SU-DHL-6 (cell line): Measurements from ENCODE around the gene ZNF654.
A peak's percentile ranks its signal among the peaks of the same experiment; 100 is the strongest.

Experiments
- H2AFZ ChIP-seq: fragments of 200-600 bp; sonication (generic); 2 replicates; pipeline ENCODE4 v1.6.1; 2014; ENCODE audit warnings: low read depth, mild to moderate bottlenecking, moderate library complexity, mixed read lengths, antibody characterized with exemption, low read length; ENCODE audit not compliant: severe bottlenecking
- H3F3A ChIP-seq: fragments of 200-600 bp; shearing (Covaris generic); 2 replicates; pipeline ENCODE4 v1.6.0; 2016; ENCODE audit warnings: antibody characterized with exemption, mild to moderate bottlenecking; ENCODE audit not compliant: insufficient read depth
- H3K27ac ChIP-seq: fragments of 200-600 bp; sonication (generic); 2 replicates; pipeline ENCODE4 v1.5.1; 2016; ENCODE audit warnings: low read depth, mild to moderate bottlenecking, low read length, moderate library complexity, mixed read lengths
- H3K27me3 ChIP-seq: fragments of 200-600 bp; sonication (generic), shearing (Covaris generic); 2 replicates; pipeline ENCODE4 v1.6.0; 2014; ENCODE audit warnings: mild to moderate bottlenecking, low read length
- H3K36me3 ChIP-seq: fragments of 200-600 bp; sonication (generic); 2 replicates; pipeline ENCODE4 v1.6.1; 2014; ENCODE audit warnings: mild to moderate bottlenecking, low read length, mixed read lengths
- H3K4me2 ChIP-seq: fragments of 300-600, 200-600 bp; shearing (Covaris generic), sonication (generic); 2 replicates; pipeline ENCODE4 v1.6.0; 2014; ENCODE audit warnings: low read length, low read depth, mild to moderate bottlenecking; ENCODE audit not compliant: poor library complexity, severe bottlenecking
- H3K4me3 ChIP-seq: fragments of 200-600 bp; sonication (generic); 2 replicates; pipeline ENCODE4 v1.5.1; 2014; ENCODE audit warnings: antibody characterized with exemption, low read length, mild to moderate bottlenecking, mixed read lengths; ENCODE audit not compliant: insufficient read depth, poor library complexity, severe bottlenecking
- H3K79me2 ChIP-seq: fragments of 200-600 bp; sonication (generic); 2 replicates; pipeline ENCODE4 v1.6.1; 2014; ENCODE audit warnings: mild to moderate bottlenecking, low read length, moderate library complexity; ENCODE audit not compliant: insufficient read depth
- H3K9ac ChIP-seq: fragments of 200-600 bp; sonication (generic); 2 replicates; pipeline ENCODE4 v1.7.0; 2014; ENCODE audit warnings: mild to moderate bottlenecking, low read length
- H3K9me2 ChIP-seq: fragments of 200-600 bp; sonication (generic); replicated peaks from 2 replicates; pipeline ENCODE4 v1.6.1; 2014; ENCODE audit warnings: low read length; ENCODE audit not compliant: insufficient read depth
- H3K9me3 ChIP-seq: fragments of 200-600 bp; sonication (generic); 2 replicates; pipeline ENCODE4 v1.6.1; 2014; ENCODE audit warnings: low read length, mixed read lengths; ENCODE audit not compliant: insufficient read depth
- H4K20me1 ChIP-seq: fragments of 200-600 bp; sonication (generic); 2 replicates; pipeline ENCODE4 v1.6.1; 2014; ENCODE audit warnings: low read depth, mild to moderate bottlenecking, antibody characterized with exemption, low read length, moderate library complexity, mixed read lengths
- EZH2phosphoT487 ChIP-seq: fragments of 200-600 bp; sonication (generic), shearing (Covaris generic); conservative IDR thresholded peaks from 2 replicates; pipeline ENCODE4 v1.6.1; 2018; ENCODE audit warnings: mild to moderate bottlenecking, antibody characterized with exemption, low read length, moderate library complexity, mixed read lengths
- TF ChIP-seq, protein P1 (sequence below): fragments of 200-600 bp; sonication (generic); IDR thresholded peaks from one replicate; pipeline ENCODE4 v1.5.1; 2017; ENCODE audit warnings: antibody characterized with exemption, mild to moderate bottlenecking, low read length, moderate library complexity; ENCODE audit not compliant: insufficient read depth, poor library complexity, severe bottlenecking

The ZNF654 gene

GRCh38 chr3:88112289-88112688 lies 53.2 kb downstream of the ZNF654 start:
- Histone ChIP-seq H3K4me3 (no peak overlapping the region), H3K36me3 (peaks cover 10% of the 10 kb centered on the region), H4K20me1 (peaks cover 22% of the 10 kb centered on the region; the same call in 1 of the 2 replicates), H3K27ac (no peak overlapping the region), H3F3A (peaks cover 9% of the 10 kb centered on the region), H3K9ac (no peak overlapping the region), H3K27me3 (no peaks in the 10 kb centered on the region), H3K79me2 (peaks cover 15% of the 10 kb centered on the region; the same call in 1 of the 2 replicates), H3K9me2 (no peaks in the 10 kb centered on the region), H3K9me3 (no peaks in the 10 kb centered on the region), H2AFZ (no peak overlapping the region), H3K4me2 (no peak overlapping the region)
- TF ChIP-seq, protein P1, sequence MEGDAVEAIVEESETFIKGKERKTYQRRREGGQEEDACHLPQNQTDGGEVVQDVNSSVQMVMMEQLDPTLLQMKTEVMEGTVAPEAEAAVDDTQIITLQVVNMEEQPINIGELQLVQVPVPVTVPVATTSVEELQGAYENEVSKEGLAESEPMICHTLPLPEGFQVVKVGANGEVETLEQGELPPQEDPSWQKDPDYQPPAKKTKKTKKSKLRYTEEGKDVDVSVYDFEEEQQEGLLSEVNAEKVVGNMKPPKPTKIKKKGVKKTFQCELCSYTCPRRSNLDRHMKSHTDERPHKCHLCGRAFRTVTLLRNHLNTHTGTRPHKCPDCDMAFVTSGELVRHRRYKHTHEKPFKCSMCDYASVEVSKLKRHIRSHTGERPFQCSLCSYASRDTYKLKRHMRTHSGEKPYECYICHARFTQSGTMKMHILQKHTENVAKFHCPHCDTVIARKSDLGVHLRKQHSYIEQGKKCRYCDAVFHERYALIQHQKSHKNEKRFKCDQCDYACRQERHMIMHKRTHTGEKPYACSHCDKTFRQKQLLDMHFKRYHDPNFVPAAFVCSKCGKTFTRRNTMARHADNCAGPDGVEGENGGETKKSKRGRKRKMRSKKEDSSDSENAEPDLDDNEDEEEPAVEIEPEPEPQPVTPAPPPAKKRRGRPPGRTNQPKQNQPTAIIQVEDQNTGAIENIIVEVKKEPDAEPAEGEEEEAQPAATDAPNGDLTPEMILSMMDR: no peak
- TF ChIP-seq EZH2phosphoT487: no peak

- Histone ChIP-seq H3K9ac (no peak overlapping the region), H3K36me3 (peaks cover 17% of the 10 kb centered on the region), H3K9me2 (no peaks in the 10 kb centered on the region), H3K9me3 (no peaks in the 10 kb centered on the region), H2AFZ (no peak overlapping the region), H3K27me3 (no peaks in the 10 kb centered on the region), H3F3A (peaks cover 9% of the 10 kb centered on the region), H4K20me1 (peaks cover 17% of the 10 kb centered on the region; the same call in 1 of the 2 replicates), H3K79me2 (peaks cover 6% of the 10 kb centered on the region; the same call in 1 of the 2 replicates), H3K4me3 (no peak overlapping the region), H3K27ac (no peak overlapping the region), H3K4me2 (no peak overlapping the region)
- TF ChIP-seq, protein P1: peak; percentile 67
- TF ChIP-seq EZH2phosphoT487: no peak
Measured at GRCh38 chr3:88113311-88114162, 54.5 kb downstream of the ZNF654 start.

DNA sequence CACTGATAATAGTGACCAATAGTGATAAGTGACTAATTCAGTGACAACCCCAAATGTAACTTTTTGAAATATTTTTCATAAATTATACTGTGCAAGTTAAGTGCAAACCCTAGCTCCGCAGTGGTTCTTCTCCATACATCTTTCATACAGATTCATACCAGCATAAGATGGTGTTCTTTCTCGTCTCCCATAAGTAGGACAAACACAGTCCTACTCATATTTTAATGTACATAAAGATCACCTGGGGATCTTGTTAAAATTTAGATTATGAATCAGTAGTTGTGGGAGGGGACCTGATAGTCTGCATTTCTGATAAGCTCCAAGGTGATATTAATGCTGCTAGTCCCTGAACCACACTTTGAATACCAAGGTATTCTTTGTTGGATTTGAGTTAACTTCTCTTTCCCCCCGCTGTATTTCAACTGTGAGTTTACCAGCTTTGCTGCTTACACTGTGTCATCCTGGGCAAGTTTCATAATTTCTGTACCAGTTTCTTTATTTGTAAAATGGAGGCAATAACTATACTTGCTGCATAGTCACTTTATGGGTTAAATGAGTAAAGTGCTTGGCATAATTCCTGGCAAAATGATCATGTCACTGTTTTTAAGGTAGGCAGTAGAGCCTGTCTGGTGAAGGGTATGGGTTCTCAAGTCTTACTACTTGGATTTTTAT lies 56.0 kb downstream of the ZNF654 start:
- Histone ChIP-seq H3K9me2 (no peaks in the 10 kb centered on the region), H3K36me3 (peaks cover 16% of the 10 kb centered on the region)
- TF ChIP-seq, protein P1: no peak
- no peak for TF ChIP-seq EZH2phosphoT487

More for the DNA sequence above, 56.0 kb downstream of the ZNF654 start:
- peaks cover 9% of the 10 kb centered on the region for H3F3A ChIP-seq
- H3K4me3 ChIP-seq: no peak overlapping the region
- H3K4me2 ChIP-seq: no peak overlapping the region
- no peak overlapping the region for H3K9ac ChIP-seq
- H3K27me3 ChIP-seq: no peaks in the 10 kb centered on the region
- peaks cover 17% of the 10 kb centered on the region; the same call in 1 of the 2 replicates for H4K20me1 ChIP-seq
- no peak overlapping the region for H2AFZ ChIP-seq
- H3K79me2 ChIP-seq: peaks cover 6% of the 10 kb centered on the region; the same call in 1 of the 2 replicates
- H3K27ac ChIP-seq: no peak overlapping the region
- no peaks in the 10 kb centered on the region for H3K9me3 ChIP-seq
